ENCODE data around the gene OR6J1. TPM values are rescaled to one million over a fixed set of nuclear protein-coding genes. Genes with fewer than 3 reads are reported as not detected.
A peak's percentile ranks its signal among the peaks of the same experiment; 100 is the strongest.

Gene OR6J1
- total RNA-seq, 1 experiment from 2014 or later = not detected

DNA sequence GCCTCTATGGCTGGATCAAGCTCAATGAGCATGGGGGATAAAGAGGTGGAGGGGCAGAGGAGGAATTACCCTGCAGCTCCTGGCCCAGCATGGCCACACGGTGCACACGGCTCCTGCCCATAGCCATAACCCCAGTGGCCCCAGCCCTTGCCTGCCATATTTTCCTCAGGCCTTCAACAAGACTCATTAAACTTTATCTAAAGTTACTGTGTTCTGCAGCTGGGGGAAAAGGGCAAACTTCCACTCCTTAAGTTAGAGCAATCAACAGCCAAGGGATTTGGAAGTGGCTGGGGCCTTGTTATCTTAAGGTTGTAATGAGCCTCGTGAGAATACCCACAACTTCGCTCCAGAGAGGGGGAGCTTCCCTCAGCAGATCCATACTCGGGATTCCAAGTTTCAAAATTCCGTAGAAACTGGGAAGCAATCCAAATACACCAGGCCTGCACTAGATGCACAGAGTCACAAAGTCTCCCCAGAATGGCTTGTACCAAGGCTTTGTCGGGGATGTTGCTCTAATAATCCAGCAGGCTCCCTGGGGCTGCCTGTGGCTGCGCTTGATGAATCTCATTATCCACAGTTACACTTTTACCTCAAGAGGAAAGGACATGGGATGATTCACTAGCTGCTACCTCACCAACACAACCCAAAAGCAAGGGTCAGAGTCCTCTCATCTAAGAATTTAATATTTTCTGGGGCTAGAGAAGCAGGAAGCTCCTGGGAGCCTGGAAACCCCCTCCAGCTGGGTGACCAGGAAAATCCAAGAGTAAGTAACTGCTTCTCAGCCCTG, 13.0 kb upstream of the OR6J1 start:
- H3K27ac Mint-ChIP-seq (ENCODE audit: low read depth, unreplicated experiment) = no peak overlapping the region
- POLR2A ChIA-PET = interaction anchor here (0.7 to 2.3 kb wide), 4 partner anchors 8 to 335 kb away, joined by 3 to 11 read pairs (median 4); partner anchors contain the start of gene OXA1L
- no peaks in the 10 kb centered on the region for H3K36me3 Mint-ChIP-seq (ENCODE audit: insufficient read depth, unreplicated experiment)
- CTCF ChIA-PET = interaction anchor here (0.6 to 10.3 kb wide), 22 partner anchors 8 to 298 kb away, joined by 3 to 206 read pairs (median 4); partner anchors contain the start of genes ABHD4 and OXA1L
- TF ChIP-seq, protein P1, sequence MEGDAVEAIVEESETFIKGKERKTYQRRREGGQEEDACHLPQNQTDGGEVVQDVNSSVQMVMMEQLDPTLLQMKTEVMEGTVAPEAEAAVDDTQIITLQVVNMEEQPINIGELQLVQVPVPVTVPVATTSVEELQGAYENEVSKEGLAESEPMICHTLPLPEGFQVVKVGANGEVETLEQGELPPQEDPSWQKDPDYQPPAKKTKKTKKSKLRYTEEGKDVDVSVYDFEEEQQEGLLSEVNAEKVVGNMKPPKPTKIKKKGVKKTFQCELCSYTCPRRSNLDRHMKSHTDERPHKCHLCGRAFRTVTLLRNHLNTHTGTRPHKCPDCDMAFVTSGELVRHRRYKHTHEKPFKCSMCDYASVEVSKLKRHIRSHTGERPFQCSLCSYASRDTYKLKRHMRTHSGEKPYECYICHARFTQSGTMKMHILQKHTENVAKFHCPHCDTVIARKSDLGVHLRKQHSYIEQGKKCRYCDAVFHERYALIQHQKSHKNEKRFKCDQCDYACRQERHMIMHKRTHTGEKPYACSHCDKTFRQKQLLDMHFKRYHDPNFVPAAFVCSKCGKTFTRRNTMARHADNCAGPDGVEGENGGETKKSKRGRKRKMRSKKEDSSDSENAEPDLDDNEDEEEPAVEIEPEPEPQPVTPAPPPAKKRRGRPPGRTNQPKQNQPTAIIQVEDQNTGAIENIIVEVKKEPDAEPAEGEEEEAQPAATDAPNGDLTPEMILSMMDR (IDR thresholded peaks at IDR 0.05; ENCODE audit: unreplicated experiment) = no peak
- H3K4me1 Mint-ChIP-seq (ENCODE audit: insufficient read depth, unreplicated experiment) = no peaks in the 10 kb centered on the region
- no TSS peak for BruUV-seq (replicated peaks)
- intact Hi-C loops (cut with micrococcal nuclease) = loop anchor here (10.0 kb wide), 1 partner anchor 168 kb away; the partner anchor contains the start of gene MRPL52
- no peak for DNase-seq (ENCODE audit: unreplicated experiment)
- H3K9me3 Mint-ChIP-seq (ENCODE audit: unreplicated experiment) = no peaks in the 10 kb centered on the region
- H3K27me3 Mint-ChIP-seq (ENCODE audit: insufficient read depth, unreplicated experiment) = no peaks in the 10 kb centered on the region
- no peak overlapping the region for H3K4me3 Mint-ChIP-seq (ENCODE audit: unreplicated experiment)

DNA sequence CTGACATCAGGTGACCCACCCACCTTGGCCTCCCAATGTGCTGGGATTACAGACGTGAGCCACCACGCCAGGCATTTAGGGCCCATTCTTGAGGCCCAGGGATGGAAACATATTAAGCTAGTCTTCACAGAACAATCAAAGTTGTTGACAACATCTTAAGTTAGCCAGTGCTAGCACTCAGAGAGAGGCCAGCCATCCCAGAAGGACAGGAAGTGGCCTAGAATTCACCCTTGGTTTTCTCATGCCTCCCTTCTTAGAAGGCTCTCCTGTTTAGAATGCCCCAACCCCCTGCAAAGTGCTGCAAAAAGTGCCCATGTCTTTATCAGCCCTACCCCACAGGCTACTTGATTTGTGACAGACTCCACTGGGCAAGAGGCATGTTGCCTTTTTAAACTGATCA, 12.1 kb upstream of the OR6J1 start:
- BruUV-seq (replicated peaks) = no TSS peak
- POLR2A ChIA-PET = interaction anchor here (0.7 to 1.0 kb wide), 2 partner anchors 183 to 335 kb away, joined by 3 read pairs; no protein-coding TSS in a partner anchor
- TF ChIP-seq, protein P1 (IDR thresholded peaks at IDR 0.05; ENCODE audit: unreplicated experiment) = no peak
- CTCF ChIA-PET = interaction anchor here (1.0 to 10.3 kb wide), 7 partner anchors 9 to 198 kb away, joined by 3 to 206 read pairs (median 11); partner anchors contain the start of gene OR6J1
- DNase-seq (ENCODE audit: unreplicated experiment) = no peak
- intact Hi-C loops (cut with micrococcal nuclease) = loop anchor here (10.0 kb wide), 1 partner anchor 169 kb away; the partner anchor contains the start of gene MRPL52
- Mint-ChIP-seq H3K36me3 (ENCODE audit: insufficient read depth, unreplicated experiment) (no peaks in the 10 kb centered on the region), H3K9me3 (ENCODE audit: unreplicated experiment) (no peaks in the 10 kb centered on the region), H3K27me3 (ENCODE audit: insufficient read depth, unreplicated experiment) (no peaks in the 10 kb centered on the region), H3K4me1 (ENCODE audit: insufficient read depth, unreplicated experiment) (no peaks in the 10 kb centered on the region), H3K27ac (ENCODE audit: low read depth, unreplicated experiment) (no peak overlapping the region), H3K4me3 (ENCODE audit: unreplicated experiment) (no peak overlapping the region)

DNA sequence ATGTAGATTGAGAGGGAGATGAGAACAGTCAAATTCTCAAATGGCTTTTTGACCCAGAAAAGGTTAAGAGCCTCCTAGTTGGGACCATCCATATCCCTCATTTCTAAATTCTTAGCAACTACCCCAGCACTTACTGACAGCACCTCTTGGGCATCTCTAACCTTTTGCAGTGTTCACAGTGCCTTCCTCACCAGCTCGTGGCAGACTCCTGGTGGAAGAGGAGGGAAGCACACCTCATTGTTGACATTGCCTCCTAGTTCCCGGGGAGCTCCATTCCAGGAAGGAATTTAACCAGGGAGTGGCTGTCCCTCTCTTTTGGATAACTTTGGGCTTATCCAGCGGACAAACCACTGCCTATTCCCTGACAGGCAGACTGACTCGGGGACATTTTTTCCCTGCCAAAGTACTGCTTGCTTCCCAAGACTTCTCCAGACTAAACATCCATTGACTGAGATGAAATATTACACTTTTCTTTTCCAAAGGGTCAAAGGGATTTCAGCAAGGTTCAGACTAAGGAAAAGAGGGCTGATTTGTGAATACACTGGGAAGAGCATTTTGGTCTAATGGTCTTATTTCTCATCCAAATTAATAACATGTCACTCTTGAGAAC, 9.0 kb upstream of the OR6J1 start:
- CTCF ChIA-PET = interaction anchor here (0.6 to 10.3 kb wide), 57 partner anchors 10 to 684 kb away, joined by 3 to 206 read pairs (median 4); partner anchors contain the start of genes ABHD4, DAD1, LRP10 and MRPL52
- POLR2A ChIA-PET = interaction anchor here (0.6 to 3.5 kb wide), 13 partner anchors 9 to 303 kb away, joined by 3 to 22 read pairs (median 3); partner anchors contain the start of genes ABHD4, DAD1, LRP10 and MRPL52
- no peaks in the 10 kb centered on the region for H3K9me3 Mint-ChIP-seq (ENCODE audit: unreplicated experiment)
- peaks cover 10% of the 10 kb centered on the region for H3K4me1 Mint-ChIP-seq (ENCODE audit: insufficient read depth, unreplicated experiment)
- H3K27ac Mint-ChIP-seq (ENCODE audit: low read depth, unreplicated experiment) = no peak overlapping the region
- no TSS peak for BruUV-seq (replicated peaks)
- intact Hi-C loops (cut with micrococcal nuclease) = loop anchor here (1.0 to 10.0 kb wide), 5 partner anchors 55 to 260 kb away; partner anchors contain the start of genes ABHD4 and MRPL52
- H3K36me3 Mint-ChIP-seq (ENCODE audit: insufficient read depth, unreplicated experiment) = no peaks in the 10 kb centered on the region
- no peaks in the 10 kb centered on the region for H3K27me3 Mint-ChIP-seq (ENCODE audit: insufficient read depth, unreplicated experiment)
- peak; percentile 87 for DNase-seq (ENCODE audit: unreplicated experiment)
- no peak overlapping the region for H3K4me3 Mint-ChIP-seq (ENCODE audit: unreplicated experiment)
- TF ChIP-seq, protein P1 (IDR thresholded peaks at IDR 0.05; ENCODE audit: unreplicated experiment) = peak; percentile 84
